ENCODE results near the gene UBE2Q1. TPM values are rescaled to one million over a fixed set of nuclear protein-coding genes. Genes with fewer than 3 reads are reported as not detected.
A peak's percentile ranks its signal among the peaks of the same experiment; 100 is the strongest.
"Not testable (repeated sequence)": the region's sequence is repeated elsewhere in the genome, so short reads cannot be mapped to it uniquely, and the experiment has no call there.

Gene UBE2Q1
- total RNA-seq, 2 donors from 2014 or later, result 45.8 to 57.9 TPM

DNA sequence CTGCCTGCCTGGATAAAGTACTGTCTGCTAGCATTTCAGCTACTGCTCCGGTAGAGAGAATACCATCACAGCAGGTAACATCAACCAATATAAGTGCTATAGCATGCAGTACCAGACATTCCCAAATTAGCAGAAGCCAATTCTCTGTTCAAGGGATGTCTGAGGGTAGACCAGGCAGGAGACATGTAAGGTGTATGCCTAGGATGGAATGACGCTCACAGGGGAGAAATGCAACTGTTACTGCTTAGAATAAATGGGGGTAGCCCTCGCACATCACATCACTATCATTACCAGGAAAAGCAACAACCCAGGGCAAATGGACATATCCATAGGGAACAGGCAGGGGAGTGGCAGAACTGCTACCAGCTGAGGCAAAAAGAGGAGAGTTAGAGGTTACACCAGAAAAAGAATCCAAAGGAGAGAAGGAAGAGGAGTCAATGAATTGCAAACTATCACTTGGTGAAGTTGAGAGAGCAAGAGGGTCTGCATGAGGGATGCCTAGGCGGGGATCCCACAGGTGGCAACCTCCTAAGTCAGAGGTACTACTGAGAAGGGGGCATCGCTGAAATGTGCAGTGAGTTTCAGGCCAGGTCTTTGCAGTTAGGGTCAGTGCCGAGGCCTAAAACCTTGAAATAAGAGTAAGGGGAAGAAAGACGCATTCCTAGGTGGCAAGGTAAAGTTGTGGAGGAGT lies 1.1 kb downstream of the UBE2Q1 start:
- DNase-seq, result no peak
- intact Hi-C loops (cut with DNase I), result no loop called here
- ATAC-seq, result no peak

DNA sequence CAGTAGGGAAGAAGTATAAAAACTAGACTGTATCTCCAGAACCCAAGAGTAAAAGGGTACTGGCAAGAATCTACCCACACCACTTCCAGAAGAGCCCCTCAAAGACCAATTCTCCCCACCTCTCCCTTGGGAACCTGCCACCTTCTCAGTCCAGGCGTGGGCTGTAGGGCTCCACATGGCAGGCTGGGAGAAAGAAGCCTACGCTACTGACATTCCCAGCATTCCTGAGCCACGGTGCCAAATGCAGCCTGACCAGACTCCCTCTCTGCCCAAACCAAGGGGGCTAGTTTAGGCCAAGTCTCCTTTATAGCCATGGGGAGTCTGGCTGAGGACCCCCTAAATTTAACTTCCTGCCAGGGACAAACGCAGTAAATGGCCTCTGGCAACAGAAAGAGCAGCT lies 2.0 kb downstream of the UBE2Q1 start:
- DNase-seq (no peak), ATAC-seq (no peak)
- intact Hi-C loops (cut with DNase I), result no loop called here

- DNase-seq, result no peak
- intact Hi-C loops (cut with DNase I), result loop anchor here in 1 of 2 donors (5.0 kb wide), 1 partner anchor 76 kb away; no protein-coding TSS in a partner anchor
- ATAC-seq, result no peak
These were observed 5.1 kb downstream of the UBE2Q1 start for GRCh38 chr1:154553056-154554030.

- intact Hi-C loops (cut with DNase I), result loop anchor here in 1 of 2 donors (5.0 kb wide), 1 partner anchor 75 kb away; no protein-coding TSS in a partner anchor
- DNase-seq (no peak), ATAC-seq (no peak)
These were observed 6.4 kb downstream of the UBE2Q1 start for GRCh38 chr1:154552036-154552435.

DNA sequence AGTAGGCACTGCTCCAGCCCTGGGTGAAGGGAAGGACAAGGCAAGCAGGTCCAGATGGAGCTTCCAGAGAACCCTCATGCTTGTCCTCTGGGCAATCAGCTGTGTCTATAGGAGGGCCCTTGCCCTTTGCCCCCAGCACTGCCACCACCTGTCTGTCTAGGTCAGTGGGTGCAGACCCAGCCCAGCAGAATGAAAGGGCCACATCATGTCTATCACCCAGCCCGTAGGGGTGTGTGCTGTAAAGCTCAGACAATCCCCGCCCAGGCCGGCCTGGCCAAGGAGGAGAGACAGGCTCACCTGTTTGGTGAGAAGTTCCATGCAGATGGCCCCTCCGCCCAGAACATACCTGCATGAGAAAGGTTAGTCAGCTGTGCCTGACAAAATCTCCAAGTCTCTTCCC lies 7.0 kb downstream of the UBE2Q1 start:
- intact Hi-C loops (cut with DNase I), result loop anchor here in 1 of 2 donors (5.0 kb wide), 1 partner anchor 74 kb away; no protein-coding TSS in a partner anchor
- no peak for DNase-seq
- ATAC-seq, result no peak

- no peak for ATAC-seq
- no peak for DNase-seq
- intact Hi-C loops (cut with DNase I), result loop anchor here in 1 of 2 donors (5.0 kb wide), 1 partner anchor 73 kb away; no protein-coding TSS in a partner anchor
These were observed 7.8 kb downstream of the UBE2Q1 start for GRCh38 chr1:154550657-154551056.

DNA sequence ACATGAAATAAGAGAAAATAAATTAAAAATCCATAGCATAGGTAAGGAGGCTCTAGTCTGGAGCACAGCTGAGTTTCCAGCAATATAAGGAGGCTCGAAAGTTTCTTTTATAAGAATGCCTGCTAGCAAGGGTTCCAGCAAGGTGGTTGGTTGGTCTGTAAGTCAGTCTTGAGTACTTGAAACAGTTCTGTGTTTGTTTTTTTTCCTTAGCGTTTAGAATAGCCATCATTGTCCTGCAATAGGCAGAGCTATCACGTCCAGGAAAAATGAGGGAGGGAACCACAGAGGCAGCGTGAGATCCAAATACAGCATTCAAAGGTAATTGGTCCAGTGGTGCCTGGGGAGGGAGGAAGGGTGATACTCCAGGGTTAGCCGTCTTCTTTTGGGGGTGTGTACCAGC lies 8.4 kb downstream of the UBE2Q1 start:
- intact Hi-C loops (cut with DNase I), result loop anchor here in 1 of 2 donors (5.0 kb wide), 1 partner anchor 73 kb away; no protein-coding TSS in a partner anchor
- DNase-seq (no peak), ATAC-seq (no peak)

DNA sequence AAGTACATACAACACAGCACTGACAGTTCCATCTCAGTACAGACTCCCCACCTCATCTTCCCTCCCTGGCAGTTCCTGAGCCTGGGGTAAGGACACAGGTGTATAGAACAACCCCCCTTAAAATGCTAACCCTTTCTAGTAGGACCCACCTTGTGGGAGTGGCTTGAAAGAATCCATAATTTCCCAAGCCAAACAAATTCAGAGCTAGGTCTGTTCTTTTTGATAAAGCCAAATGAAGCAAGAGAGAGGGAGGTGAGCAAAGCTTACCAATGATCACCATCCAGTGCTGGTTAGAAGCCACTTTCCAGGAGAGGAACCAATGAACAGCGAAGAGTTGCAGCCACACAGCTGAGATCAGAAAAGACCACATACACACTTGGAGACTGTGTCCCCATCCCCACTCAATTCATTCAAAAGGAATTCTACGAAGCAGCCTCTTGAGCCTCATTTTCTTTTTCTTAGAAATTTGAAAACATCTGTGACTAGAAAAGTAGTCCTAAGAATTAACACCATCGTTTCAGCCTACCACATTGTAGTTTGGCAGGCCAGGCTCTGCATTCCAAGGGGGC lies 9.2 kb downstream of the UBE2Q1 start:
- no peak for ATAC-seq
- intact Hi-C loops (cut with DNase I), result loop anchor here in 1 of 2 donors (2.0 kb wide), 1 partner anchor 68 kb away; no protein-coding TSS in a partner anchor
- no peak for DNase-seq

GRCh38 chr1:154548028-154548427 lies 10.4 kb downstream of the UBE2Q1 start:
- intact Hi-C loops (cut with DNase I), result loop anchor here in 1 of 2 donors (2.0 kb wide), 1 partner anchor 67 kb away; no protein-coding TSS in a partner anchor

DNA sequence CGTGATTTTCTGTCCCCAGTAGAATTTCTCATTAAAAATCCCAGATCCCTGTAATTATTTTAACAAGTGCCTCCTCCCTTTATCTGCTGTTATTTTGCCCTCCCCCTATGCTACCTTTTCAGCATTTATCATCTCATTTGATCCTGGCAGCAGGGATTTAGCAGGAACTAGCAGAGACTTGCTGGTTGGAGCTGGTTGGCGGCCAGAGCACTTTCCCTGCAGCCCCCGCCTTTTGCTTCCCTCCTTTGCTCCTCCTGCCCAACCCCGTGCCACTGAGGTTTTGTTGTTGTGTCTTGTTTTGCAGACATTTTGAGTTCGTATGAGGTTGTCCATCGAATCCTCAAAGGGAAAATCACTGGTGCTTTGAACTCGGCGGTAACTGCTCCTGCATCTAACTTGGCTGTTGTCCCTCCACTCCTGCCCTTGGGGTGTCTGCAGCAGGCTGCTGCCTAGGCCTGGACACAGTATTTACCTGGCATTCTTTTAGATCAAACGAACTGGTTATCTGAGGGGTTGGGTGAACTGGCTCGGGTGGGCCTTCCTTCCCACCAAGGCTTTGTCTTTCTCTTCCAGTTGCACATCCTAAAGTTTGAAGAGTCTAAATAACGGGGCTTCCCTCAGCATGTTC lies 11.2 kb downstream of the UBE2Q1 start:
- DNase-seq, result no peak
- intact Hi-C loops (cut with DNase I), result no loop called here
- no peak for ATAC-seq

More at GRCh38 chr1:154548028-154548427, 10.4 kb downstream of the UBE2Q1 start:
- DNase-seq, result no peak
- ATAC-seq, result peak; percentile 60 to 62

DNA sequence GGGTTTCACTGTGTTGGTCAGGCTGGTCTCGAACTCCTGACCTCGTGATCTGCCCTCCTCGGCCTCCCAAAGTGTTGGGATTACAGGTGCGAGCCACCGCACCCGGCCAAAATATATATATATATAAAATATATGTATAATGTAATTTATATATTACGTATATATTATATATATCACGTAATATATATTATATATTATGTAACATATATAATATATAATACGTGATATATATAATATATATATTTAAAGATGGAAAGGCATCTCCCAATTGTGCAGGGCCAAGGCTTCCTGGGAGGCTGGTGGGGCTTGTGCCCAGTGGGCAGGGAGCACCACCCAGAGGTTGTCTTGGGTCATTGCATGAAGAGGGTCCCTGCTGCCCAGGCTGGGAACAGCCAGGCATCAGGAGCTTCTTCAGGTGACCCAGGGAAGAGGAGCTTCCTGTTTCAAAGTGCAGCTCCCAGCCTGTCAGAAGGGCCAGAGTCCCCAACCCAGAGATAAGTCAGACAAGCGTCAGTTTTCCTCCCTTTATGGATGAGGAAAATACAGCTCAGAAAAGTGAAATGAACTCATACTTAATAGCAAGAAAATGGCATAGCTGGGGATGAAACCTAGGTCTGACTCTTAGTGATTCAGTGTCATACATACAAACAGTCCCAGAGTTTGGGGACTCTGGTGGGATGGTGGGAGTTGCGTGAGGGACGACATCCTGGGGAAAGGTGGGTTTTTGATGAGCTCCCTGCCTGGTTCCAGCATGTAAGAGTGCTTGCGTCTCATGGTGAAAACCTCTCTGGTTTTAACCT lies 12.0 kb downstream of the UBE2Q1 start:
- intact Hi-C loops (cut with DNase I), result no loop called here
- peak; percentile 58 to 79 for ATAC-seq
- DNase-seq, result peak; percentile 65

GRCh38 chr1:154541231-154541630 lies 17.2 kb downstream of the UBE2Q1 start:
- intact Hi-C loops (cut with DNase I), result no loop called here

GRCh38 chr1:154539486-154540483 lies 18.7 kb downstream of the UBE2Q1 start:
- intact Hi-C loops (cut with DNase I), result no loop called here
- no peak for ATAC-seq
- DNase-seq, result no peak

More at GRCh38 chr1:154541231-154541630, 17.2 kb downstream of the UBE2Q1 start:
- DNase-seq, result no peak
- ATAC-seq, result no peak

- DNase-seq (no peak), ATAC-seq (no peak)
- intact Hi-C loops (cut with DNase I), result no loop called here
These were observed 21.9 kb downstream of the UBE2Q1 start for GRCh38 chr1:154536570-154536969.

DNA sequence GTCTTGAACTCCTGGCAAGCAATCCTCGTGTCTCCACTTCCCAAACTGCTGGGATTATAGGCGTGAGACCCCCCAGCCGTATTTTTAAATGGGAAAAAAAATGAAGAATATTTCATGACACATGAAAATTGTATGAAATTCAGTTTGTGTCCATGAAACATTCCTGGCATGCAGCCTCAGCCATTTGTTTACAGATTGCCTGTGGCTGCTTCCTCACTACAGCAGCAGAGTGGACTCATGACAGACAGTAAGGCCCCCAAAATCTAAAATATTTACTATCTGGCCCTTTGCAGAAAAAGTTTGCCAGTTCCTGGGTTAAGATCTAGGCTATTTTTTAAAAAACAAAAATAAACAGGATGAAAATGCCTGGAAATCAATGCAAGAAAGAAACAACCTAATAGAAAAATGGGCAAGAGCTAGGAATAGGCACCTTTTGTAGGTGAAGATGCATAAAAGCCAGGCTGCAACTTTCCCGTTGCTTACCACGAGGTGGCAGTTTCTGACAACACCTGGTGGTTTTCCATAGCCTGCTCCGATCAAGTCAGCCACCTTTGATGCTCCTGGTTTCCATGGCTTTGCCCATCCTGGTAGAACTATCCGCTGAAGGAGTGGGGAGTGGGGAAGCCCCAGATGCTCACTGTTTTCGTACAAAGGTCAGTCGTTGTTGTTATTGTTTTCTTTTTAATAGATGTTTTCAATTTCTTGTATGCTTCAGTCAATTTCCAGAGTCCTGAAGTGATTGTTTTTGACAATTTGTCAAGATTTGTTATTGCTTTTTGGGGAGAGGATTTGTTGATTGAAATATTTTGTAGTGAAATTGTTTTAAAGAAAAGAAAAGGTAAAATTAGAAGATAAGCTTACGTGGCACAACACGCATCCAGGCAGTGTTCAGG lies 24.3 kb downstream of the UBE2Q1 start:
- DNase-seq (no peak), ATAC-seq (no peak)
- intact Hi-C loops (cut with DNase I), result no loop called here

GRCh38 chr1:154531950-154532349 lies 26.5 kb downstream of the UBE2Q1 start:
- intact Hi-C loops (cut with DNase I); ATAC-seq; DNase-seq: not testable (repeated sequence)
